ENCODE measurements around the gene CD81. TPM values are rescaled to one million over a fixed set of nuclear protein-coding genes. Genes with fewer than 3 reads are reported as not detected.
A peak's percentile ranks its signal among the peaks of the same experiment; 100 is the strongest.

Gene CD81
- total RNA-seq, 1 donor from 2014 or later = 350 TPM

- no peak for DNase-seq (ENCODE audit: extremely low spot score, unreplicated experiment)
- Mint-ChIP-seq H3K27me3 (no peaks in the 10 kb centered on the region), H3K36me3 (no peaks in the 10 kb centered on the region), H3K4me3 (peak overlapping the region; percentile 52), H3K9me3 (no peaks in the 10 kb centered on the region), H3K4me1 (ENCODE audit: unreplicated experiment) (peaks cover 10% of the 10 kb centered on the region), H3K27ac (peak overlapping the region; percentile 84)
- no peak for TF ChIP-seq CTCF (conservative IDR thresholded peaks at IDR 0.05)
These were observed 32.0 kb downstream of the CD81 start for GRCh38 chr11:2409126-2409525.

DNA sequence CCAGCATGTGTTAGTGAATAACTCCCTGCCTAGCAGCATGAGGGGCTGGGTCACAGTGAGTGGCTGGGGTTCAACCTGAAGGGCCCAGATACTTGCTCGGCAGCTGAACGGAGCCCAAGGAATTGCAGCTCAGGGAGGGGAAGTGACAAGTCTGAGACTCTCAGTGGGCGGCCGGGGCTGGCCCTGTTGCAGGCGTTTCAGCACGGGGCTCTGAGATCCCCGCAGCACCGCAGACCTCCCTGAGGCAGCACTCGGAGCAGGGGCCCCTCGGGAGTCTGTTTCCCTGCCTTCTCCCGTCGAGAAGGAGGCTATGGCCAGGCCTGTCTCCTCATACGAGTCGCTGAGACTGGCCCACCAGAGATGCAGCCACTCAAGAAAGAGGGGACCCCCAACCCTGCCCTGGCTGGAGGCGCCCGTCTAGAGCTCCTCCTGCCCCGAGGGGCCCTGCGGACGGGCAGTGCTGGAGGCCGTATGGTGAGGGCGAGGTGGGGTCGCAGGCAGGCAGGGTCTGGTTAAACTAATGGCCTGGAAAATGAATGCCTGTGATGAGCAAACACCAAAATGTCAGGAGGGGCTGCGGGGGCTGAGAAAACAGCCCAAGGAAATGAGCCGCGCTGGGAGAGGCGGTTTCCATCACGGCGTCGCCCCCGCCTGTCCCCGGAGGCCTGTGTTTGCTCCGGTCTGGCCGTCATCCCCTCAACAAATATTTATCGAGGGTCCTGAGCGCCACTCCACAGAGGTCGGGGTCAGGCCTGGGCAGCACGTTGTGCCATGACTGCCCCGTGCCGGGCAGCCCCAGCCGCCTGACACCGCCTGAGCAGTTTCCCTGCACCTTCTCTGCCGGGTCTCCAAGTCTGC, 32.7 kb downstream of the CD81 start:
- DNase-seq (ENCODE audit: extremely low spot score, unreplicated experiment) = no peak
- no peak for TF ChIP-seq CTCF (conservative IDR thresholded peaks at IDR 0.05)
- Mint-ChIP-seq H3K27ac (peak overlapping the region; percentile 84), H3K27me3 (no peaks in the 10 kb centered on the region), H3K4me1 (ENCODE audit: unreplicated experiment) (peaks cover 10% of the 10 kb centered on the region), H3K9me3 (no peaks in the 10 kb centered on the region), H3K36me3 (no peaks in the 10 kb centered on the region), H3K4me3 (peak overlapping the region; percentile 25)

- no peaks in the 10 kb centered on the region for H3K36me3 Mint-ChIP-seq
- H3K4me1 Mint-ChIP-seq (ENCODE audit: unreplicated experiment) = peaks cover 10% of the 10 kb centered on the region
- H3K27ac Mint-ChIP-seq = peak overlapping the region; percentile 62
- no peak for TF ChIP-seq CTCF (conservative IDR thresholded peaks at IDR 0.05)
- H3K9me3 Mint-ChIP-seq = no peaks in the 10 kb centered on the region
- no peak for DNase-seq (ENCODE audit: extremely low spot score, unreplicated experiment)
- no peaks in the 10 kb centered on the region for H3K27me3 Mint-ChIP-seq
- no peak overlapping the region for H3K4me3 Mint-ChIP-seq
These were observed 33.5 kb downstream of the CD81 start for GRCh38 chr11:2410616-2411015.

DNA sequence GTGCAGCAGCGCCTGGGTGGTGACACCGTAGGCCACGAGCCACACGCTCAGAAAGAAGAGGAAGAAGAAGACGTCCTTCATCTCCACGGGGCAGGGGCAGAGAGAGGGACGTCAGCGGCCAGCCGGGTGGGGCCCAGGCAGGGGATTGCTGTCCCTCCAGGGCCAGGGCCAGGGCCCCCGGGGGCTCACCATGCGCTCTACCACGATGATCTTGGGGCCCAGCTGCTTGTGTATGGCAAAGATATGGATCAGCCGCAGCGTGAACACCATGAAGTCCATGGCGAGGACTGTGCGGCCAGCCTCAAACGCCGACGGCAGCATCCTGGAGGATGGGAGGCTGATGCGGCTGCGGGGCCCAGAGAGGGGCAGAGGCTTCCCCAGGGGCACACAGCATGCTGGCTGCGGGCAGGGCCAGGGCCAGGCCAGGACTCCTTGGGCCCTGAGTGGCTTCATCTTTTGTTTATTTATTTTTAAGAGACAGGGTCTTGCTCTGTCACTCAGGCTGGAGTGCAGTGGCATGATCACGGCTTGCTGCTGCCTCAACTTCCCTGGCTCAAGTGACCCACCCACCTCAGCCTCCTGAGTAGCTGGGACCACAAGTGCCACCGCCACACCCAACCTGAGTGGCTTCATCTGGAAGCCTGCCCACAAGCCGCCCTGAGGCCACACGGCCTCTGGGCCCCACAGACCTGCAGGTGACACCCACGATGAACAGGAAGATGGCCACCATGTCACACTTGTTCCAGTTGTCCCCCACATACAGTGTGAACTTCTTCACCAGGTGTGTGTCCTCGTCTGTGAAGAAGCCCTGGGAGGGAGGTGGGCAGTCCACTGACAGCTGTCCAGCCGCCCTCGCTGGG, 34.6 kb downstream of the CD81 start:
- no peak overlapping the region for H3K4me3 Mint-ChIP-seq
- no peak for TF ChIP-seq CTCF (conservative IDR thresholded peaks at IDR 0.05)
- peak overlapping the region; percentile 61 for H3K27ac Mint-ChIP-seq
- H3K4me1 Mint-ChIP-seq (ENCODE audit: unreplicated experiment) = peaks cover 10% of the 10 kb centered on the region
- H3K27me3 Mint-ChIP-seq = no peaks in the 10 kb centered on the region
- DNase-seq (ENCODE audit: extremely low spot score, unreplicated experiment) = no peak
- no peaks in the 10 kb centered on the region for H3K36me3 Mint-ChIP-seq
- H3K9me3 Mint-ChIP-seq = no peaks in the 10 kb centered on the region

- Mint-ChIP-seq H3K27ac (no peak overlapping the region), H3K27me3 (no peaks in the 10 kb centered on the region), H3K4me1 (ENCODE audit: unreplicated experiment) (peaks cover 10% of the 10 kb centered on the region), H3K36me3 (no peaks in the 10 kb centered on the region), H3K4me3 (no peak overlapping the region), H3K9me3 (no peaks in the 10 kb centered on the region)
- TF ChIP-seq CTCF (conservative IDR thresholded peaks at IDR 0.05) = no peak
- no peak for DNase-seq (ENCODE audit: extremely low spot score, unreplicated experiment)
These were observed 35.2 kb downstream of the CD81 start for GRCh38 chr11:2412323-2412722.

Data from type B pancreatic cell (in vitro differentiated cells).